NT2/D1 (cell line): ENCODE data around the gene CDH4.

Experiments
- YY1 ChIP-seq: IDR thresholded peaks from 2 replicates; pipeline ENCODE4 v1.6.1; 2011; ENCODE audit not compliant: insufficient read length, insufficient read depth
- ZNF274 ChIP-seq: IDR thresholded peaks from 2 replicates; pipeline ENCODE4 v1.6.1; 2011; ENCODE audit warnings: mild to moderate bottlenecking, low read depth, low read length

DNA sequence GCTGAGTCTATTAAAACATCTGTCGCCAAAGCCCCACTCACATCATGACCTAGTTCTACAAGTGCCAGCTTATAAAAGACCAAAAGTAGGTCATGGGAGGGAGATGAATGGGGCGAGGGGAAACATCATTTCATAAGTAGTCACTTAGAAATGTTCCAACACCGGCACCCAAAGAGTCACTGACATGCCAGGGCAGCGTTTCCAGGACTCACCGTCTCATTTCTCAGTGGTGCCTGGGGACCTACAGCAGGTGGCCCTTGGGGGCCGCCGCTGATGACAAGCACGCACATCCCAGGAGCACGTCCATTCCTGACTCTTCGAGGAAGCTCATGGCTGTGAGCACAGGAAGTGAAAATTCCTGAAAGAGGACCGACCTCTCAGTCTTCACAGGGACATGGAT is 260.4 kb downstream of the CDH4 start:
- TF ChIP-seq YY1: no peak
- TF ChIP-seq ZNF274: no peak
